Activated T-helper 2 cell treated with anti-CD3 and anti-CD28 coated beads, Interferon-gamma antibody, Interleukin-2, Interleukin-4, amounts not matched to agents 10 μg/mL and 5 μg/mL and 100 μg/mL, durations not matched to agents 14 hours and 24 hours and 36 hours (primary cell): Measurements from ENCODE around the gene TSLP. TPM values are rescaled to one million over a fixed set of nuclear protein-coding genes. Genes with fewer than 3 reads are reported as not detected.
A peak's percentile ranks its signal among the peaks of the same experiment; 100 is the strongest.

Experiments
- DNase-seq: peaks from one replicate; pipeline ENCODE4 v3.0.0; 2021; ENCODE audit warnings: low spot score
- H3K27ac Mint-ChIP-seq: one replicate; pipeline ENCODE4 v1.8.0; 2021; ENCODE audit warnings: mixed read lengths
- H3K27me3 Mint-ChIP-seq: one replicate; pipeline ENCODE4 v1.8.0; 2021; ENCODE audit warnings: low read depth, mixed read lengths
- H3K36me3 Mint-ChIP-seq: one replicate; pipeline ENCODE4 v1.8.0; 2021; ENCODE audit warnings: low read depth, mixed read lengths
- H3K4me1 Mint-ChIP-seq: one replicate; pipeline ENCODE4 v1.8.0; 2021; ENCODE audit warnings: low read depth, mixed read lengths
- H3K4me3 Mint-ChIP-seq: one replicate; pipeline ENCODE4 v1.8.0; 2021; ENCODE audit warnings: low read depth, mild to moderate bottlenecking, moderate library complexity, mixed read lengths
- H3K9me3 Mint-ChIP-seq: one replicate; pipeline ENCODE4 v1.8.0; 2021; ENCODE audit warnings: mixed read lengths
- intact Hi-C: fragments of 100-400 bp; cut with micrococcal nuclease; formaldehyde crosslinking; loops from one replicate; pipeline ENCODE4 v1.15.1; 2023
- total RNA-seq: library from RNA; stranded (reverse); gene quantifications from 2 replicates; pipeline ENCODE4 v1.2.3, GENCODE V29; 2022

Gene TSLP
- 0.46 and 0.87 TPM in 2 replicates for total RNA-seq

GRCh38 chr5:111071413-111071812 lies at the start of gene TSLP:
TSS of gene TSLP (plus strand) at chr5:111071713. CDS start at chr5:111071891, 178 bp downstream.
- Mint-ChIP-seq H3K4me1 (peaks cover 33% of the 10 kb centered on the region), H3K9me3 (no peaks in the 10 kb centered on the region), H3K4me3 (peak within 1 kb of the TSS; percentile 86), H3K36me3 (no peaks in the 10 kb centered on the region), H3K27ac (no peak within 1 kb of the TSS), H3K27me3 (peaks cover 82% of the 10 kb centered on the region)
- DNase-seq: no peak
- intact Hi-C loops: no loop called here

- Mint-ChIP-seq H3K4me3 (no peak overlapping the region), H3K4me1 (no peaks in the 10 kb centered on the region), H3K36me3 (no peaks in the 10 kb centered on the region), H3K27ac (no peak overlapping the region), H3K27me3 (peaks cover 6% of the 10 kb centered on the region), H3K9me3 (no peaks in the 10 kb centered on the region)
- intact Hi-C loops: no loop called here
- no peak for DNase-seq
Observed at GRCh38 chr5:111022301-111022700, 49.2 kb upstream of the TSLP start.

GRCh38 chr5:111028865-111029264 lies 42.6 kb upstream of the TSLP start:
- intact Hi-C loops: no loop called here

GRCh38 chr5:111043712-111044506 lies 27.6 kb upstream of the TSLP start:
- Mint-ChIP-seq H3K4me1 (no peaks in the 10 kb centered on the region), H3K4me3 (no peak overlapping the region)
- DNase-seq: no peak

More at GRCh38 chr5:111028865-111029264, 42.6 kb upstream of the TSLP start:
- Mint-ChIP-seq H3K27ac (no peak overlapping the region), H3K27me3 (peaks cover 2% of the 10 kb centered on the region), H3K36me3 (no peaks in the 10 kb centered on the region), H3K9me3 (no peaks in the 10 kb centered on the region), H3K4me1 (no peaks in the 10 kb centered on the region), H3K4me3 (no peak overlapping the region)
- no peak for DNase-seq

GRCh38 chr5:111058064-111058463 lies 13.4 kb upstream of the TSLP start:
- Mint-ChIP-seq H3K4me3 (no peak overlapping the region), H3K27ac (no peak overlapping the region), H3K4me1 (peaks cover 4% of the 10 kb centered on the region), H3K9me3 (no peaks in the 10 kb centered on the region), H3K36me3 (no peaks in the 10 kb centered on the region), H3K27me3 (peaks cover 39% of the 10 kb centered on the region)
- DNase-seq: no peak
- intact Hi-C loops: no loop called here

More at GRCh38 chr5:111043712-111044506, 27.6 kb upstream of the TSLP start:
- Mint-ChIP-seq H3K9me3 (no peaks in the 10 kb centered on the region), H3K36me3 (no peaks in the 10 kb centered on the region), H3K27ac (no peak overlapping the region), H3K27me3 (peaks cover 3% of the 10 kb centered on the region)
- intact Hi-C loops: no loop called here

GRCh38 chr5:111060169-111060568 lies 11.3 kb upstream of the TSLP start:
- DNase-seq: no peak
- no peaks in the 10 kb centered on the region for H3K9me3 Mint-ChIP-seq
- H3K36me3 Mint-ChIP-seq: no peaks in the 10 kb centered on the region
- intact Hi-C loops: loop anchor here (5.0 to 10.0 kb wide), 2 partner anchors 155 to 303 kb away; no protein-coding TSS in a partner anchor
- H3K27me3 Mint-ChIP-seq: peaks cover 37% of the 10 kb centered on the region
- H3K4me1 Mint-ChIP-seq: peaks cover 5% of the 10 kb centered on the region
- no peak overlapping the region for H3K27ac Mint-ChIP-seq
- H3K4me3 Mint-ChIP-seq: no peak overlapping the region

GRCh38 chr5:111061618-111062017 lies 9.9 kb upstream of the TSLP start:
- peaks cover 5% of the 10 kb centered on the region for H3K4me1 Mint-ChIP-seq
- no peak for DNase-seq
- no peak overlapping the region for H3K27ac Mint-ChIP-seq
- no peaks in the 10 kb centered on the region for H3K9me3 Mint-ChIP-seq
- intact Hi-C loops: loop anchor here (5.0 to 10.0 kb wide), 2 partner anchors 157 to 304 kb away; no protein-coding TSS in a partner anchor
- no peak overlapping the region for H3K4me3 Mint-ChIP-seq
- H3K27me3 Mint-ChIP-seq: peaks cover 47% of the 10 kb centered on the region
- no peaks in the 10 kb centered on the region for H3K36me3 Mint-ChIP-seq

- Mint-ChIP-seq H3K9me3 (no peaks in the 10 kb centered on the region), H3K27ac (no peak overlapping the region), H3K4me3 (no peak overlapping the region), H3K36me3 (no peaks in the 10 kb centered on the region), H3K27me3 (peaks cover 54% of the 10 kb centered on the region), H3K4me1 (peaks cover 5% of the 10 kb centered on the region)
- intact Hi-C loops: loop anchor here (5.0 to 10.0 kb wide), 2 partner anchors 159 to 307 kb away; no protein-coding TSS in a partner anchor
- no peak for DNase-seq
Observed at GRCh38 chr5:111063709-111064322, 7.7 kb upstream of the TSLP start.

GRCh38 chr5:111066261-111066938 lies 5.1 kb upstream of the TSLP start:
- Mint-ChIP-seq H3K4me1 (peaks cover 13% of the 10 kb centered on the region), H3K4me3 (no peak overlapping the region), H3K36me3 (no peaks in the 10 kb centered on the region), H3K27me3 (peaks cover 70% of the 10 kb centered on the region), H3K9me3 (no peaks in the 10 kb centered on the region), H3K27ac (no peak overlapping the region)
- no peak for DNase-seq
- intact Hi-C loops: loop anchor here (10.0 kb wide), 1 partner anchor 162 kb away; no protein-coding TSS in a partner anchor

- no peak for DNase-seq
- intact Hi-C loops: loop anchor here (10.0 kb wide), 1 partner anchor 163 kb away; no protein-coding TSS in a partner anchor
- no peaks in the 10 kb centered on the region for H3K36me3 Mint-ChIP-seq
- H3K4me3 Mint-ChIP-seq: no peak overlapping the region
- no peak overlapping the region for H3K27ac Mint-ChIP-seq
- peaks cover 21% of the 10 kb centered on the region for H3K4me1 Mint-ChIP-seq
- H3K9me3 Mint-ChIP-seq: no peaks in the 10 kb centered on the region
- H3K27me3 Mint-ChIP-seq: peaks cover 82% of the 10 kb centered on the region
Observed at GRCh38 chr5:111068213-111068612, 3.3 kb upstream of the TSLP start.

- no peak for DNase-seq
- intact Hi-C loops: loop anchor here (10.0 kb wide), 1 partner anchor 165 kb away; no protein-coding TSS in a partner anchor
- H3K27ac Mint-ChIP-seq: no peak overlapping the region
- peaks cover 89% of the 10 kb centered on the region for H3K27me3 Mint-ChIP-seq
- H3K36me3 Mint-ChIP-seq: no peaks in the 10 kb centered on the region
- no peaks in the 10 kb centered on the region for H3K9me3 Mint-ChIP-seq
- no peak overlapping the region for H3K4me3 Mint-ChIP-seq
- peaks cover 28% of the 10 kb centered on the region for H3K4me1 Mint-ChIP-seq
Observed at GRCh38 chr5:111069839-111070238, 1.7 kb upstream of the TSLP start.

- H3K36me3 Mint-ChIP-seq: no peaks in the 10 kb centered on the region
- H3K4me3 Mint-ChIP-seq: peak overlapping the region; percentile 28
- no peak overlapping the region for H3K27ac Mint-ChIP-seq
- H3K9me3 Mint-ChIP-seq: no peaks in the 10 kb centered on the region
- DNase-seq: no peak
- peaks cover 30% of the 10 kb centered on the region for H3K4me1 Mint-ChIP-seq
- intact Hi-C loops: no loop called here
- H3K27me3 Mint-ChIP-seq: peaks cover 90% of the 10 kb centered on the region
Observed at GRCh38 chr5:111070272-111071134, 1.0 kb upstream of the TSLP start.
